ENCODE data around the gene PROS1. TPM values are rescaled to one million over a fixed set of nuclear protein-coding genes. Genes with fewer than 3 reads are reported as not detected.

PROS1 gene
- total RNA-seq, 1 experiment from 2014 or later, result 1.3 TPM

- no CpG with 5 or more reads among the region's 3 CpGs for WGBS (ENCODE audit: extremely low coverage, insufficient read length, low lambda C conversion rate)
- Mint-ChIP-seq H3K4me1 (peaks cover 3% of the 10 kb centered on the region in 2 experiments; a peak in 3 of 4 replicates), H3K9me3 (no peaks in the 10 kb centered on the region), H3K4me3 (no peak overlapping the region), H3K27me3 (ENCODE audit: low read depth) (no peaks in the 10 kb centered on the region), H3K27ac (no peak overlapping the region; a peak in 1 of 7 replicates), H3K36me3 (ENCODE audit: insufficient read depth in 1 of 3, low read depth in 3 of 3) (no peaks in the 10 kb centered on the region; a peak in 1 of 7 replicates)
- Histone ChIP-seq H3T11ph (ENCODE audit: low read length) (no peak overlapping the region), H3K4me1 (ENCODE audit: insufficient read depth, low read length) (no peaks in the 10 kb centered on the region), H2AFZ (ENCODE audit: low read length) (no peak overlapping the region), H2BK12ac (ENCODE audit: insufficient read length, low read depth, low read length) (no peak overlapping the region), H3K27ac (ENCODE audit: insufficient read length, low read depth, low read length) (no peak overlapping the region), H3K9me3 (ENCODE audit: control insufficient read depth, low read depth, low read length) (no peaks in the 10 kb centered on the region), H2BK15ac (ENCODE audit: low read depth, low read length) (no peak overlapping the region), H3K14ac (ENCODE audit: insufficient read depth, low read length) (no peak overlapping the region), H4K5ac (ENCODE audit: insufficient read length, low read depth, low read length) (no peak overlapping the region), H2BK120ac (ENCODE audit: low read depth, low read length, poor library complexity, severe bottlenecking) (no peak overlapping the region), H3K18ac (ENCODE audit: insufficient read length, low read depth, low read length) (no peak overlapping the region), H3K9ac (ENCODE audit: extremely low read depth, insufficient read length, low read length) (no peak overlapping the region), H3K23me2 (ENCODE audit: insufficient read length, low read depth, low read length, poor library complexity, severe bottlenecking) (no peaks in the 10 kb centered on the region), H2BK5ac (ENCODE audit: insufficient read length, low read length) (no peak overlapping the region), H3K27me3 (ENCODE audit: insufficient read depth, low read length) (no peaks in the 10 kb centered on the region), H2AK5ac (ENCODE audit: insufficient read length, low read length) (no peak overlapping the region), H4K20me1 (ENCODE audit: control insufficient read depth, insufficient read depth, insufficient read length) (no peaks in the 10 kb centered on the region), H4K91ac (ENCODE audit: insufficient read length, low read depth, low read length) (no peak overlapping the region), H3K4ac (ENCODE audit: low read depth, low read length) (no peak overlapping the region), H3K23ac (ENCODE audit: insufficient read length, low read depth, low read length) (no peak overlapping the region), H4K8ac (replicated peaks; ENCODE audit: insufficient read length, low read depth, low read length) (no peak overlapping the region), H2BK20ac (ENCODE audit: low read depth, low read length, poor library complexity, severe bottlenecking) (no peak overlapping the region), H3K4me2 (ENCODE audit: insufficient read depth, insufficient read length, low read length) (no peak overlapping the region), H3K79me1 (ENCODE audit: insufficient read depth, low read depth, low read length, poor library complexity, severe bottlenecking) (peaks cover 5% of the 10 kb centered on the region), H3K56ac (ENCODE audit: insufficient read length, low read depth, low read length) (no peak overlapping the region), H3K79me2 (ENCODE audit: insufficient read depth, low read length) (peaks cover 3% of the 10 kb centered on the region; the same call in 1 of the 2 replicates)
- no peak for DNase-seq
- no peak for TF ChIP-seq CTCF (conservative IDR thresholded peaks at IDR 0.05)
These were observed 15.5 kb upstream of the PROS1 start for GRCh38 chr3:93989241-93989640.

Data from H9 (cell line).